HCT116 (cell line): ENCODE data around the gene NIPAL4.
"Not testable (repeated sequence)": the region's sequence is repeated elsewhere in the genome, so short reads cannot be mapped to it uniquely, and the experiment has no call there.

ENCODE experiments used
- EZH2phosphoT487 ChIP-seq: fragments of 200-600 bp; IDR thresholded peaks from 2 replicates; pipeline ENCODE4 v1.6.1; 2018; ENCODE audit warnings: antibody characterized with exemption, borderline replicate concordance
- POLR2A ChIP-seq: IDR thresholded peaks from 2 replicates; pipeline ENCODE4 v1.7.0; 2011; ENCODE audit warnings: borderline replicate concordance; ENCODE audit not compliant: insufficient read depth, insufficient read length; ENCODE audit errors: extremely low read depth
- POLR2AphosphoS5 ChIP-seq: IDR thresholded peaks from 2 replicates; pipeline ENCODE4 v1.6.1; 2011; ENCODE audit warnings: mild to moderate bottlenecking, low read depth, low read length, moderate library complexity
- RAD21 ChIP-seq: IDR thresholded peaks from 2 replicates; pipeline ENCODE4 v1.6.1; 2012; ENCODE audit warnings: low read depth, mild to moderate bottlenecking
- SIN3A ChIP-seq: IDR thresholded peaks from 2 replicates; pipeline ENCODE4 v1.6.1; 2012; ENCODE audit warnings: low read depth
- ZFX ChIP-seq: fragments of 450-650 bp; IDR thresholded peaks from 2 replicates; pipeline ENCODE4 v1.6.1; 2017
- ZNF274 ChIP-seq: fragments of 200-500 bp; sonication (Bioruptor generic); IDR thresholded peaks from 2 replicates; pipeline ENCODE4 v1.6.1; 2014; ENCODE audit warnings: mild to moderate bottlenecking, low read depth, low read length, inconsistent platforms
- TF ChIP-seq, protein P1 (sequence below), 3 experiments: fragments of 200-600 bp in 1 of 3; sonication (generic) in 1 of 3; IDR thresholded peaks in 2 of 3; conservative IDR thresholded peaks in 1 of 3; 2 replicates each; pipeline ENCODE4 v1.5.1; 2012 to 2017; ENCODE audit warnings: low read depth in 2 of 3, low read length in 2 of 3, antibody characterized with exemption in 1 of 3, borderline replicate concordance in 1 of 3, control low read depth in 1 of 3, mild to moderate bottlenecking in 1 of 3, mixed read lengths in 1 of 3, mixed run types in 1 of 3, moderate library complexity in 1 of 3; ENCODE audit not compliant: insufficient read depth in 1 of 3
- TF ChIP-seq, protein P2 (sequence below): IDR thresholded peaks from 2 replicates; pipeline ENCODE4 v1.6.1; 2012

DNA sequence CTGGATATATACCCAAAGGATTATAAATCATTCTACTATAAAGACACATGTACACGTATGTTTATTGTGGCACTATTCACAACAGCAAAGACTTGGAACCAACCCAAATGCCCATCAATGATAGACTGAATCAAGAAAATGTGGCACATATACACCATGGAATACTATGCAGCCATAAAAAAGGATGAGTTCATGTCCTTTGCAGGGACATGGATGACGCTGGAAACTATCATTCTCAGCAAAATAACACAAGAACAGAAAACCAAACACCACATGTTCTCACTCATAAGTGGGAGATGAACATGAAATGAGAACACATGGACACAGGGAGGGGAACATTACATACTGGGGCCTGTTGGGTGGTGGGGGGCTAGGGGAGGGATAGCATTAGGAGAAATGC lies 22.7 kb downstream of the NIPAL4 start:
- not testable (repeated sequence) for TF ChIP-seq POLR2AphosphoS5, POLR2A, EZH2phosphoT487, RAD21, ZNF274, SIN3A, ZFX
- TF ChIP-seq, protein P1, sequence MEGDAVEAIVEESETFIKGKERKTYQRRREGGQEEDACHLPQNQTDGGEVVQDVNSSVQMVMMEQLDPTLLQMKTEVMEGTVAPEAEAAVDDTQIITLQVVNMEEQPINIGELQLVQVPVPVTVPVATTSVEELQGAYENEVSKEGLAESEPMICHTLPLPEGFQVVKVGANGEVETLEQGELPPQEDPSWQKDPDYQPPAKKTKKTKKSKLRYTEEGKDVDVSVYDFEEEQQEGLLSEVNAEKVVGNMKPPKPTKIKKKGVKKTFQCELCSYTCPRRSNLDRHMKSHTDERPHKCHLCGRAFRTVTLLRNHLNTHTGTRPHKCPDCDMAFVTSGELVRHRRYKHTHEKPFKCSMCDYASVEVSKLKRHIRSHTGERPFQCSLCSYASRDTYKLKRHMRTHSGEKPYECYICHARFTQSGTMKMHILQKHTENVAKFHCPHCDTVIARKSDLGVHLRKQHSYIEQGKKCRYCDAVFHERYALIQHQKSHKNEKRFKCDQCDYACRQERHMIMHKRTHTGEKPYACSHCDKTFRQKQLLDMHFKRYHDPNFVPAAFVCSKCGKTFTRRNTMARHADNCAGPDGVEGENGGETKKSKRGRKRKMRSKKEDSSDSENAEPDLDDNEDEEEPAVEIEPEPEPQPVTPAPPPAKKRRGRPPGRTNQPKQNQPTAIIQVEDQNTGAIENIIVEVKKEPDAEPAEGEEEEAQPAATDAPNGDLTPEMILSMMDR (IDR thresholded peaks at IDR 0.05 in 2 of 3, conservative IDR thresholded peaks at IDR 0.05 in 1 of 3; ENCODE audit: borderline replicate concordance in 1 of 3, insufficient read depth in 1 of 3, low read depth in 2 of 3, low read length in 2 of 3): not testable (repeated sequence)
- TF ChIP-seq, protein P2, sequence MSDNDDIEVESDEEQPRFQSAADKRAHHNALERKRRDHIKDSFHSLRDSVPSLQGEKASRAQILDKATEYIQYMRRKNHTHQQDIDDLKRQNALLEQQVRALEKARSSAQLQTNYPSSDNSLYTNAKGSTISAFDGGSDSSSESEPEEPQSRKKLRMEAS: not testable (repeated sequence)
